ENCODE results near the gene CYP3A5.

CYP3A5 gene

GRCh38 chr7:99685129-99685758 is 5.4 kb upstream of the CYP3A5 start:
- H3K9me3 Mint-ChIP-seq: peaks cover 72% of the 10 kb centered on the region
- peaks cover 16% of the 10 kb centered on the region for H3K36me3 Mint-ChIP-seq (ENCODE audit: low read depth)
- peaks cover 3% of the 10 kb centered on the region for H3K4me1 Mint-ChIP-seq
- DNase-seq: no peak
- no peak for TF ChIP-seq CTCF (IDR thresholded peaks at IDR 0.05)
- no peak overlapping the region for H3K4me3 Mint-ChIP-seq
- peaks cover 5% of the 10 kb centered on the region for H3K27me3 Mint-ChIP-seq (ENCODE audit: low read depth, poor library complexity)
- no peak overlapping the region for H3K27ac Mint-ChIP-seq

- Mint-ChIP-seq H3K9me3 (peaks cover 29% of the 10 kb centered on the region), H3K4me3 (no peak overlapping the region), H3K36me3 (ENCODE audit: low read depth) (peaks cover 7% of the 10 kb centered on the region), H3K27me3 (ENCODE audit: low read depth, poor library complexity) (peaks cover 5% of the 10 kb centered on the region), H3K27ac (peak overlapping the region; percentile 6), H3K4me1 (peaks cover 19% of the 10 kb centered on the region)
- no peak for TF ChIP-seq CTCF (IDR thresholded peaks at IDR 0.05)
- DNase-seq: no peak
Measured at GRCh38 chr7:99679032-99679399, 780 bp downstream of the CYP3A5 start.

GRCh38 chr7:99677648-99678045 is 2.1 kb downstream of the CYP3A5 start:
- no peak for TF ChIP-seq CTCF (IDR thresholded peaks at IDR 0.05)
- peaks cover 5% of the 10 kb centered on the region for H3K27me3 Mint-ChIP-seq (ENCODE audit: low read depth, poor library complexity)
- peaks cover 19% of the 10 kb centered on the region for H3K4me1 Mint-ChIP-seq
- peaks cover 16% of the 10 kb centered on the region for H3K9me3 Mint-ChIP-seq
- H3K27ac Mint-ChIP-seq: no peak overlapping the region
- no peak for DNase-seq
- H3K36me3 Mint-ChIP-seq (ENCODE audit: low read depth): peaks cover 5% of the 10 kb centered on the region
- no peak overlapping the region for H3K4me3 Mint-ChIP-seq

- no peak overlapping the region for H3K4me3 Mint-ChIP-seq
- H3K4me1 Mint-ChIP-seq: peaks cover 19% of the 10 kb centered on the region
- no peak for TF ChIP-seq CTCF (IDR thresholded peaks at IDR 0.05)
- H3K9me3 Mint-ChIP-seq: peaks cover 11% of the 10 kb centered on the region
- DNase-seq: no peak
- H3K36me3 Mint-ChIP-seq (ENCODE audit: low read depth): no peaks in the 10 kb centered on the region
- no peak overlapping the region for H3K27ac Mint-ChIP-seq
- peaks cover 2% of the 10 kb centered on the region for H3K27me3 Mint-ChIP-seq (ENCODE audit: low read depth, poor library complexity)
Measured at GRCh38 chr7:99677013-99677647, 2.7 kb downstream of the CYP3A5 start.

GRCh38 chr7:99674995-99675742 is 4.6 kb downstream of the CYP3A5 start:
- no peak for DNase-seq
- peaks cover 3% of the 10 kb centered on the region for H3K27me3 Mint-ChIP-seq (ENCODE audit: low read depth, poor library complexity)
- no peaks in the 10 kb centered on the region for H3K36me3 Mint-ChIP-seq (ENCODE audit: low read depth)
- H3K27ac Mint-ChIP-seq: no peak overlapping the region
- no peak overlapping the region for H3K4me3 Mint-ChIP-seq
- no peaks in the 10 kb centered on the region for H3K9me3 Mint-ChIP-seq
- peaks cover 15% of the 10 kb centered on the region for H3K4me1 Mint-ChIP-seq
- TF ChIP-seq CTCF (IDR thresholded peaks at IDR 0.05): no peak
